RKO (cell line): ENCODE data around the gene MYO15A.

Experiments used
- DNase-seq: peaks from one replicate; pipeline ENCODE4 v3.0.0-alpha.2; 2016; ENCODE audit warnings: low spot score

MYO15A gene

DNA sequence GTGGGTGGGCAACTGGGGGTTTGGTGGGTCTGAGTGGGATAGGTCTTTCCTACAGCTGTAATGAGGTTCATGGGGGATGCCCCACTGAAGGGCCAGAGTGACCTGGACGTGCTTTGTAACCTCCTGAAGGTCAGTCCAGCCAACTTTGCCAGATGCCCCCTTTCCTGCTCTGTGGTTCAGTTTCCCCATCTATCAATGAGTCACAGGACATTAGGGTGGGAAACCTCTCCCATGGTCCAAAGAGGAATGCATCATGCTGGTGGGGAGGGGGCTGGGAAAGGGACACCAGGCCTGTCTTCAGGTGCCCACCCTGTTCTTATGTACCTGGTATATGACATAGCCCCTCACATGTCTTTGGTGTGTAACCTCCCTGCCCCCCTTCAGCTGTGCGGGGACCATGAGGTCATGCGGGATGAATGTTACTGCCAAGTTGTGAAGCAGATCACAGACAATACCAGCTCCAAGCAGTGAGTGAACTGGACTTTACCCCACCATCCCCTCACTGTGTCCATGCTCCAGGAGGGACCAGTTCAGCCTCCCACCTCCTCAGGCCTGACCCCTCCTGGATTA lies 51.1 kb downstream of the MYO15A start:
- no peak for DNase-seq

DNA sequence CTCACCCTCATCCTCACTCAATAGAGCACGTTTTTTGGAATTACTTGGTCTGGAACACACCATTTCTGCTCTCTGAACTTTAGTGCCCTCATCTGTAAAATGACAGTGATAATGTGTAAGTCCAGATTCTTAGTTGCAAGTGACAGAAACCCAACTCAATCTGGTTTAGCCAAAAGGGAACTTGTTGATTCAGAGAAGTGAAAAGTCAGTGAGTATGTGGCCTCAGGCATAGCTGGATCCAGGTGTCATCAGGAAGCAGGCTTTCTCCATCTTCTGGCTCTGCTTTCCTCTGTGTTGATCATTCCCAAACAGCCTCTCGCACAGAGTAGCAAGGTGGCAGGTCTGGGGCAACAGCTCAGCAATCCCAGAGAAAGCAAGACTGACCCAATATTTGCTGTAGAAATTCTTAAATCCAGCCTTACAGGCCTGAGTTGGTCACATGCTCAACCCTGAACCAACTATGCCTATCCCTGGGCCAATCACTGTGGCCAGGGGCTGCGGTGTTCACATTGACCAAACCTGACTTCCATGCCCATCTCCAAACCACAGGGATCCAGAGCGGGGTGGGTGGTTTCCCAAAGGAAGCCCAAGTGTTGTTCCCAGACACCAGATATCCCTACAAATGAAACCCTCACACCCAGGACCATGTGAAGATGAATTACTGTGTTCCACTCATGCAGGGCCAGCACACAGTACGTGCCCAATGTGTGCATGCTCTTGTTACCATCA lies 51.7 kb downstream of the MYO15A start:
- no peak for DNase-seq

DNA sequence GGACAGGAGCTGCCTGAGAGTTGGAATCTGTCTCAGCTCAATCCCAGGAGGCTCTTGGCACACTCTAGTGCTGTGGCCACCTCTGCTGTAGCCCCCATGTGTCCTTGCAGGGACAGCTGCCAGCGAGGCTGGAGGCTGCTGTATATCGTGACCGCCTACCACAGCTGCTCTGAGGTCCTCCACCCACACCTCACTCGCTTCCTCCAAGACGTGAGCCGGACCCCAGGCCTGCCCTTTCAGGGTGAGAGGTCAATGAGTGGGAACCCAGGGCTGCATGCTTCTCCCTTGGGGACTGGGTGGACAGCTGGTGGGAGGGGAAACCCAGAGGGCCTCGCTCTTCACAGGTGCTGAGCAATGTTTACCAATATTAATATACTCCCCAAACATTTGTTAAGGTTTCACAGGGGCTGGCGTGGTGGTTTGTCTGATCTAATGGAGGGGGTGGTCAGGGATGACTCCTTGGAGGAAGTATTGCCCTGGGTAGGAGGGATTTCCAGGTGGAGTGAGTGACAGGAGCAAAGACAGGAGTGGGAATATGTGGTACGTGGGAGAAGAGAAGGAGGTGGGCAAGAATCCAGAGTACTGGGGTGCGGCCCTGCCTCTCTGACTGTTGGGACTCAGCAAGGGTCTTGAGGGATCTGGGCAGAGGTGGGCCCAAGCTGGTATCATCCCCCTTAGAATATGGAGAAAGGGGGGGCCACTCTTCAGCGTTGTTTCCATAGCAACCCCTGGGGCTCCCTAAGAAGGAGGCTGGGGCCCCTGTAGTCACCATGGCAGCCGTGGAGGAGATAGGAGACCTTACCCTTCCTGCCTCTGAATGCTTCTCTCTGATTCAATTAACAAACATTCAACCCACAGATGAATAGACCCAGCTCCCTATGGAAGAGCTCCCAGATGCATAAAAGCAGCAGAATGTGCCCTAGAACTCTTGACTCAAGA lies 52.9 kb downstream of the MYO15A start:
- DNase-seq: no peak

DNA sequence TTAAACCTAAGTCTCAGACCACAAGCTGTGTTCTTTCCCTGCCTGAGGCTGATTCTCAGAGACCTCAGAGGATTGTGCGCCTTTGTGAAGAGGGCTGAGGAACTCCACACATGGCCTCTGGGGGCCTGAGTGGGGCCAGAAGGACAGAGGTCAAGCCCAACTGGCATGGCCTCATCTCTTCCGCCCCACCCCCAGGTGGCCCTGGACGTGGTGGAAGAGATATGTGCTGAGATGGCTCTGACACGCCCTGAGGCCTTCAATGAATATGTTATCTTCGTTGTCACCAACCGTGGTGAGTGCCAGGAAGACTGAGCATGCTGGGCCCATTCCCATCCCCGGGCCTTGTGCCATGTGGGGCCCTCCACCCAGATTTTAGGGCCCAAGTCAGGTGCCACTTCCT lies 55.0 kb downstream of the MYO15A start:
- DNase-seq: no peak

DNA sequence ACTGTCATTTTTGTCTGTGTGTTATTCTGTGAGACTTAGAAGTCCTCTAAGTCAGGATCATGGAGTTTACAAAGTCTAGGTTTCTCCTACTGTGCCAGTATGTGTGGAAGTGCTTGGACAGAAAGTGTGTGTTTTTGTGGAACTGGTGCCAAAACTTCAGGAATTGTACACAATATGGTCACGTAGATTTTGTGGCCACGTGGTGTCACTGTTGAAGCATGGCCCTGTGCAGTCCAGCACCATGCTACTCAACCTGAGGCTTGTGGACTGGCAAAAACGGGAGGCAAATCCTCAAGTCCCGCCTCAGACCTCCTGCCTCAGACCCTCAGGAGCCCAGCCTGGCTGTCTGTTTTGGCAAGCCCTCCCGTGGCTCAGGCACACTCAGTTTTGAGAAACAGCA lies 58.3 kb downstream of the MYO15A start:
- DNase-seq: no peak

DNA sequence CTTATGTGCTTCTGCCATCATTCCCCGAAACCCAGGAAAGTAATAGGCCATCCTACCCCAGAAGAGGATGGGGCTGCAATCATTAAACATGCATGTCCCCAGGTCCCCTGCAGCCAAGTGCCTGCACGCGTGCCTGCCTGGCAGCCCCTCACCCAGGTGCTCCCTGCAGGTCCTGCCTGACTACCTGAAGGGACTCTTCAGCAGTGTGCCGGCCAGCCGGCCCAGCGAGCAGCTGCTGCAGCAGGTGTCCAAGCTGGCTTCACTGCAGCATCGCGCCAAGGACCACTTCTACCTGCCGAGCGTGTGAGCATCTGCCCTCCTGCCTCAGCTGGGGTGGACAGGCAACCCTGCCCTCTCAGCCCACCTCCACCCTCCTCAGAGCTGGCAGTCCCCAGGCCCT lies 58.9 kb downstream of the MYO15A start:
- no peak for DNase-seq

DNA sequence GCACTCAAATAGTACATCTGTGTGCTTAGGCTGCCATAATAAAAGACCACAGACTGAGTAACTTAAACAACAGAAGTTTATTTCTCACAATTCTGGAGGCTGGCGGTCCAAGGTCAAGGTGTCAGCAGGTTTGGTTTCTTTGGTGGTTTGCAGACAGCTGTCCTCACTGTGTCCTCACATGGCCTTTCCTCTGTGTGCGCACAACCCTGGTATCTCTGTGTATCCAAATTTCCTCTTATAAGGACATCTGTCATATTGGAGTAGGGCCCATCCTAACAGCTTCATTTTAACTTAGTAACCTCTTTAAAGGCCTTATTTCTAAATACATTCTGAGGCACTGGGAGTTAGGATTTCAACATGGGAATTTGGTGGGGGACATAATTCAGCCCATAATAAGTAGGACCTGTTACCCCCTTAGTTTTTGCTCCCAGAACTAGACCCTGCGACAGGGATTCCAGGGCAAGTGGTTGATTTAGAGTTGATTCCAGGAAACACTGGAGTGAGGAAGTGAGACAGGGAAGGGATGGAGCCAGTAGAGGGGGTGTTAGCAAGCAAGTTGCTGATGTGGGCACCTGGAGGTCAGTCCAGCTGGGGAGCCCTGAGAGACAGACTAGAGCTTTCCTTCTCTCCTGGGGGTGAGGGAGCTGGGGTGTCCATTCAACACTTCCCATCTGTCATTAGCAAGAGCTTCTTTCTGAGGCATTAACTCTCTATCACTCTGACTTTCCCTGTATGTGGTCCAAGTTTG lies 64.1 kb downstream of the MYO15A start:
- no peak for DNase-seq

DNA sequence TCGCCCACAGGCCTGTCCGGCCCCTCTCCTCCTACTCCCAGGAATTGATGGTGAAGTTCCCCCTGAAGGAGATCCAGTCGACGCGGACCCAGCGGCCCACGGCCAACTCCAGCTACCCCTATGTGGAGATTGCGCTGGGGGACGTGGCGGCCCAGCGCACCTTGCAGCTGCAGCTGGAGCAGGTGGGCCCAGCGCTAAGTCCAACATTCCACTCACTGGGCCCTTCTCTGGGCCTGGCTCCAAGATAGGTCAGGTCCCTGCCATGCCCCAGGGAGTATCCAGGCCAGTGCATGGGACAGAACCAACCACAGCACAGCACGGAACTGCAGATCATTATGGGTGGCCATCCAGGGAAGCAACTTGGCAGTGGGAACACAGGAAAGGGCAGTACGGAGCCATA lies 65.2 kb downstream of the MYO15A start:
- no peak for DNase-seq

DNA sequence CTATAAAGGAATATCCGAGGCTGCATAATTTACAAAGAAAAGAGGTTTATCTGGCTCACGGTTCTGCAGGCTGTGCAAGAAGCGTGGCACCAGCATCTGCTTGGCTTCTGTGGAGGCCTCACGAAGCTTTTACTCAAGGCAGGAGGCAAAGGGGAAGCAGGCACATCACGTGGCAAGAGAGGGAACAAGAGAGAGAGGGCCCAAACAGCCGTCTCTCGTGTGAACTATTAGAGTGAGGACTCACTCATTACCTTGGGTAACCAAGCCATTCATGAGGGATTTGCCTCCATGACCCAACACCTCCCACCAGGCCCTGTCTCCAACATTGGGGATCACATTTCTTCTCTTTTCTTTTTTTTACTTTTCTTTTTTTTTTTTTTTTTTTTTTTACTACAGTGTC lies 67.6 kb downstream of the MYO15A start:
- DNase-seq: no peak

DNA sequence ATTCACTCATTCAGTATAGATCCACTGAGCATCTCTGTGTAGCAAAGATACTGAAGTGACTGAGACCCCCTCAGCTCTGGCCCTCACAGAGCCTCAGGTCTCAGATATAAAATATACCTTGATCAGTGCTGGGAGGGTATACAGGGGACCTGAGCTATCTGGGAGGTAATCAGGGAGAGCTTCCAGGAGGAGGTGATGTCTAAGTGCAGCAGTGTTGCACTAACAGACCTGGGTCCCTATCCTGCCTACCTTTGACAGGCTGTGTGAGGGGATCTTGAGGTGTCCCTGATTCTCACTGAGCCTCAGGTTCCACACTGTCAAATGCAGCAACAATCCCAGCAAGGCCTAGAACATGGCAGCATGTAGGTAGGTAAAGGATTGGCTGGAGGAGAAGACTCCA lies 68.6 kb downstream of the MYO15A start:
- DNase-seq: no peak

DNA sequence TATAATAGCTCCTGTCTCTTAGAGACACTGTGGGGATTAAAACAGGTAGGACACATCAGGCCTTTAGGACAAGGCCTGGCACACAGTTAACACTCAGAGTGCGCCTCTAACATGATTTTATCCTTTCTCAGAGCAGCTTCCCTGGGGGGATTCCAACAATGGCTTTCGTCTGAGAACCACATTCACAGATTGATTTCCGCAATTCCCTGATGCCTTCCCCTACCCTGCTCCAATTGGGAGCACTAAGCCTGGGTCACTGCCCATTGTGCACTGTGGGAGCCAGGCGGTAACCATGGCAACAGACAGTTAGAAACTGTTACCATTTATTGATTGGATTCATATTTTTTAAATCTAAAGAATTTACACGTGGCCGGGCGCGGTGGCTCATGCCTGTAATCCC lies 69.2 kb downstream of the MYO15A start:
- DNase-seq: no peak

DNA sequence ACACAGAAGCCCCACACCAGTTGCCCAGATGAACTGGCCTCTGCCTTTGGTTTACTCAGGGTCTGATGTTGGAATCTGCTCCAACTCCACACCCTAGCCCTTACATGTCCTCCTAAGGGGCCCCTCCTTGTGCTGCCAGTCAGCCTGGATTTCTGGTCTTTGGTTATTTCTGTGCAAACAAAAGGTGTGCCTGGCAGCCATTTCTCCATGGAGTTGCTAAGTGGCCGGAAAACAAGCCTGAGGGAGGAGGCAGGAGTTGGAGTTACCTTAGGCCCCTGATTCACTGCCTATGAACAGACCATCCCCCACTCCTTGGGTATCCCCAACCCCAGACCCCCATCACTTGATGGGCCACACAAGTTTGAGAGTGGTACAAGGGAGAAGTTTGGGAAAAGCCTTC lies 70.6 kb downstream of the MYO15A start:
- DNase-seq: no peak

DNA sequence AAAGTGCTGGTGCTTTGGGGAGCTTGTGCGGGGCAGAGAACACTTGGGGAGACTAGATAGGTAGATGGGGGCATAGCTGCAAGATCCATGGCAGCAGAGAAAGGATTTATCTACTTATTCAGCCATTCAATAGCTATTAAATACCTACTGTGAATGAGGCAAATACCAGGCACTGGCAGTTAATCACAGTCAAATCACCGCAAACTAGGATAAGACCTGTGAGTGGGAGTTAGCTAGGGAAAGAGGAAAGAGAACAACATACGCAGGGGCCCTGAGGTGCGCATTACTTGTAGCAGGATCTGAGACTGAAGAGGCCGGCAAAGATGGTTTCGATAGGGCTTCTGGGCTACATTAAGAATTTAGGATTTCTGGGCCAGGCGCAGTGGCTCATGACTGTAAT lies 71.2 kb downstream of the MYO15A start:
- no peak for DNase-seq

DNA sequence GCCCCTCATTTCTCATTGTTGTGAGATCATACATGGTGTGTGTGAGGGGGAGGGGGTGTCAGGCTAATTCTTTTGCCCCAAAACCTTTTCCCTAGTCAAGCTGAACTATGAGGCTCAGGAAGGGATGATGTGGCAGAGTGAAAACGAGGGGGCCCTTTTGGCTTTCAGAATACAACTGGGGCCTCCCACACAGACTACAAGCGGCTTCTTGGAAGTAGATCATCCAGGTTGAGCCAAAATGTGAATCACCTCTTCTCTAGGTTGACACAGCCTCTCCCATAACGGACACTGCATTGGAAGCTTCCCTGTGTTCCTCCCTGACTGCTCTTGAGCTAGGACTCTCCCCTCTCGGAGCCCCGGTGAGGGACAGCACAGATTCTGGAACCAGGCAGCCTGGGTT lies 72.8 kb downstream of the MYO15A start:
- DNase-seq: no peak

DNA sequence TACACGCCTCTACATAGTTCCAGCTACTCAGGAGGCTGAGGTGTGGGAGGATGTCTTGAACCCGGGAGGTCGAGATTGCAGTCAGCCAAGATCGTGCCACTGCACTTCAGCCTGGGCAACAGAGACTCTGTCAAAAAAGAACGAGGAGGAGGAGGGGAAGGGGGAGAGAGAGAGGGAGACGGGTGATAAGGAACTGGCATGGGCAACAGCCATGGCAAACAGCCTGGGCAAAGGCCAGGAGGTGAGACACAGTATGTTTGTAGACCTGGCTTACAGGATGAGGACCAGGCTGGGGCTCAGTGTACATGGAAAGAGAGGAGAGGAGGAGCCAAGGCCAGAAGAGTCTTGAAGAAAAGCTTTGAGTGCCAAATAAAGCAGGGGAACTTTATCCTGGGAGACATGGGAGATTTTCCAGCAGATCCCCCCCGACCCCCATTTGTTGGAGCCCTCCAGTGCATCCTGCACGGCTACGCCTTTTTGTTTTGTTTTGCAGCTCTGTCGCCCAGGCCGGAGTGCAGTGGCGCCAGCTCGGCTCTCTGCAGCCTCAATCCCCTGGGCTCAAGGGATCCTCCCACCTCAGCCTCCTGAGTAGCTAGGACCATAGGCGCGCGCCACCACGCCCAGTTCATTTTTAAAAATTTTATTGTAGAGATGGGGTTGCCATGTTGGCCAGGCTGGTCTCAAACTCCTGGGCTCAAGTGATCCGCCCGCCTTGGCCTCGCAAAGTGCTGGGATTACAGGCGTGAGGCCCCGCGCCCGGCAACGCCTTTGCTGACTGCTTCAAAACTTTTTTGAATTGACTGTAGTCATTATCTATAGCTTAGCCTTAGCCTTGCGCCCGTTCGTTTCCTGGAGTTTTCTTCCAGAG lies 73.8 kb downstream of the MYO15A start:
- DNase-seq: peak; percentile 32

DNA sequence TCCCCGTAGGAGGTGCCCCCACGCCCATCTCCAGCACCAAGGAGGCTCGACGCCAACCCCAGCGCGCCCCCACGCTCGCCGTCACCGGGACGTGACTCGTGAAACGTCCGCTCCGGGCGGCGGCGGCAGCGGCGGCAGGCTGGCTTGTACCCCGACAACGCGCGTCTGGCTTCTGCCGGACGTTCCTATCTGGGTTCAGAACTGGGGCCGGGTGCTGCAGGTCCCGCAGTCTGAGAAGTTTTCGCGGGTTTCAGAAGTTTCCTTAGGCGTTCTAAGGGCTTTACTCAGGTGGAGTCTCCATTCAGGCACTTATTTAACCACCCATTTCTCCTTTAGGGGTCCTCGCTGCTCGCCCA lies 74.4 kb downstream of the MYO15A start:
- peak; percentile 82 for DNase-seq

DNA sequence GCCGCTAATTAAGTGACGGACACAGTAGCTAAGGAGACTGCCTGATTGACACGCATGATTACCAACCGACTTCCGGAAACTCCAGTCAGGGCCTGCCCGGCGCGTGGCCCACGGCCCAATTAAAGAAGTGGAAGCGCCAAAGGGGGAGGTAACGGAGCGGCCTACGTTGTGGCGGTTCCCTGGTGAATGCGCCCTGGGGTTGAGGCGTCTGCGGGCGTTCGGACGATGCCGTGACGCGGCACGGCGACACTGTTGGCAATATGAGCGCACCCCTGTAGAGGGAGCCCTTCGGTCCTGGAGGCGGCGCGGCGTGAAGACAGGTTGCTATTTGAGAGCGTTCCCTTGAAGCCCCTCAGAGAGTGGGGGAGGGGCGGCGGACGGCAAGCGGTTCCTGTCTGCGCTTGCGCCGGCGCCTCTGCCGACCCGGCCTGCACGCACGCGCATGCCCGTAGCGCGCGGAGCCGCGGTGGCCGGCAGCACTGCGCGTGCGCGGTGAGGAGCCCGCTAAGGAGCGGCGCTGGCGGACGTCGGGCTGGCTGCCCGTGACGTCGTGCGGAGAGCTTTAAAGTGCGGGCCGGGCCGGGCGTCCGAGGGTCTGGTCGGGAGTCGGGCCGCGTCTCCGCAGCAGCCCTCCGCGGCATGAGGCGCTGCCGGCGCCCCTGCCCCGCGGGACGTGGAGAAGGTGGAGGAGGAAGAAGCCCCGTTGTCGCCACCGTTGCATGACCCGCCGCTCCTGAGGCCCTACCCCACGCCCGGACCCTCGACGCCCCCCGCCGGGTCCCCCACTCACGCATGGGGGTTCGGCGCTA lies 75.0 kb downstream of the MYO15A start, which contains the start of gene ALKBH5:
Gene ALKBH5 (plus strand): TSS at position 495 of the 809 bp plus-strand sequence. CDS start 416 bp downstream, outside the sequence.
- peak; percentile 99 for DNase-seq

DNA sequence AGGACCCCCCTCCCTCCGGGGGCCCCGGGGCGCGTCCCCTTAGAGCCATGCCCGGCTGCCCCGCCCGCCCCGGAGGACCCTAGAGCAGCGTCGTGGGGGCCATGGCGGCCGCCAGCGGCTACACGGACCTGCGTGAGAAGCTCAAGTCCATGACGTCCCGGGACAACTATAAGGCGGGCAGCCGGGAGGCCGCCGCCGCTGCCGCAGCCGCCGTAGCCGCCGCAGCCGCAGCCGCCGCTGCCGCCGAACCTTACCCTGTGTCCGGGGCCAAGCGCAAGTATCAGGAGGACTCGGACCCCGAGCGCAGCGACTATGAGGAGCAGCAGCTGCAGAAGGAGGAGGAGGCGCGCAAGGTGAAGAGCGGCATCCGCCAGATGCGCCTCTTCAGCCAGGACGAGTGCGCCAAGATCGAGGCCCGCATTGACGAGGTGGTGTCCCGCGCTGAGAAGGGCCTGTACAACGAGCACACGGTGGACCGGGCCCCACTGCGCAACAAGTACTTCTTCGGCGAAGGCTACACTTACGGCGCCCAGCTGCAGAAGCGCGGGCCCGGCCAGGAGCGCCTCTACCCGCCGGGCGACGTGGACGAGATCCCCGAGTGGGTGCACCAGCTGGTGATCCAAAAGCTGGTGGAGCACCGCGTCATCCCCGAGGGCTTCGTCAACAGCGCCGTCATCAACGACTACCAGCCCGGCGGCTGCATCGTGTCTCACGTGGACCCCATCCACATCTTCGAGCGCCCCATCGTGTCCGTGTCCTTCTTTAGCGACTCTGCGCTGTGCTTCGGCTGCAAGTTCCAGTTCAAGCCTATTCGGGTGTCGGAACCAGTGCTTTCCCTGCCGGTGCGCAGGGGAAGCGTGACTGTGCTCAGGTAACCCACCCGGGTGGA lies 75.8 kb downstream of the MYO15A start:
- DNase-seq: peak; percentile 61

DNA sequence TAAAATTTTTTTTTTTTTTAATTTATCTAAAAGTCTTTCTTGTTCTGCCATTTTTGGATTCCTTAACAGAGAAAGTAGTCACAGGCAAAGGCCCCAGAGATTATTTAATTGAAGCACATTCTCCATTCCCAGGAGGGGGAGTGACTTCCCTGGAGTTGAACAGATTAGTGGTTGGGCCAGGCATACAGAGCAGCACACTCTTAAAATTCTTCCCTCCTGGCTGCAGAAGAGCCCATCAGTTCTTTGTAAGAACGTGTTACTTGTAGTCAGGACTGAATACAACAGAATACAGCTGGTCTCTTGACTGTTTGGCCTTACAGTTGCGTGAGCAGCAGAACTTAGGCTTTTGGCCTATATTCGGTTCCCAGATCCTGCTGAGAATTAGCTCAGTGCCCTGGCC lies 76.8 kb downstream of the MYO15A start:
- peak; percentile 43 for DNase-seq
